Measurements from ENCODE around the gene IL5. TPM values are rescaled to one million over a fixed set of nuclear protein-coding genes. Genes with fewer than 3 reads are reported as not detected.

Gene IL5
- polyA plus RNA-seq (2013, experiment 1 of 2) = not detected
- not detected for polyA plus RNA-seq (2013, experiment 2 of 2)

DNA sequence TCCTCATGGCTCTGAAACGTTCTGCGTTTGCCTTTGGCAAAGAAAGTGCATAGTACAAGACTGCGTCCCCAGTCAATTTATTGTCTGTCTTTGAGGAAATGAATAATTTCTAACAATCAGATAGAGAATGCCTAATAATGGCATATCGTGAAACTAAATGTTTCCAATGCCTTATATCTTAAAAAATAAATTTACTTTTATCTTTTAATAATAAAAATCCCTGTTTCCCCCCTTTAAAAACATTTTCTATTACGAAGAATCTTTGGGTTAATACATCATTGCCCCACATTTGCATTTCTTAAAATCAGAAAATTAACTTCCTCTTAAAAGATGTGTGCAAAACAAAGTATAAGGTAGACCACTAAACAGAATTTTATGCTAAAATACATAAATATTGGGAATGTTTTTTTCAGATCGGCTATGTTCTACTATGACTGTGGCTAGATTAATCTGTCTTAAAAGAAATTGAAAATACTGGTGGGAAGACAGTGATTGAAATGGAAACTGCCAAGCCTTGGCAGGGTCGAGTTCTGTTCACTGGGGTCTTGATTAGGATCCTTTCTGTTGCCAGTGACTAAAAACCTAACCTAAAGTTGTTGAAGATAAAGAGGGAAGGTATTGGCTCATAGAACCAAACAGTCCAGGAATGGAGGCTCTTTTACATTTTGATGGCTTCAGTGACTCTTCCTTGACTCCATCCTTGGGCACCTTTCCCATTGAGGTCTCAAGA is at the start of gene IL5:
IL5 (minus strand) TSS at position 51 of the 730 bp plus-strand sequence; CDS start at position 7, 44 bp downstream.
- no peaks in the 10 kb centered on the region for H3K9me3 ChIP-seq (ENCODE audit: control insufficient read depth, low read length)
- H3K4me1 ChIP-seq (ENCODE audit: control insufficient read depth, insufficient read depth, low read depth, low read length) = no peaks in the 10 kb centered on the region
- H3K23ac ChIP-seq (ENCODE audit: low read length in 2 of 2) = no peak within 1 kb of the TSS
- no peak within 1 kb of the TSS for H4K91ac ChIP-seq (ENCODE audit: low read length)
- no peak within 1 kb of the TSS for H2AFZ ChIP-seq (ENCODE audit: low read depth, low read length)
- no peak within 1 kb of the TSS for H2BK5ac ChIP-seq (ENCODE audit: low read depth, low read length, poor library complexity, severe bottlenecking)
- H3K36me3 ChIP-seq (ENCODE audit: control insufficient read depth in 1 of 2, insufficient read depth in 2 of 2, low read depth in 1 of 2, low read length in 2 of 2) = no peaks in the 10 kb centered on the region
- H3K4me3 ChIP-seq (ENCODE audit: insufficient read depth in 1 of 2, low read depth in 1 of 2, low read length in 2 of 2) = no peak within 1 kb of the TSS
- no peak within 1 kb of the TSS for H4K8ac ChIP-seq (ENCODE audit: low read length)
- DNase-seq = no peak
- H3K18ac ChIP-seq (ENCODE audit: low read depth in 1 of 2, low read length in 2 of 2) = no peak within 1 kb of the TSS
- no peak within 1 kb of the TSS for H3K4ac ChIP-seq (ENCODE audit: low read depth in 1 of 2, low read length in 2 of 2)
- no peak within 1 kb of the TSS for H3K14ac ChIP-seq (ENCODE audit: low read length in 2 of 2)
- H3K27ac ChIP-seq (ENCODE audit: low read length, poor library complexity, severe bottlenecking) = no peak within 1 kb of the TSS
- no peak within 1 kb of the TSS for H2BK12ac ChIP-seq (ENCODE audit: low read length in 2 of 2)
- no peak within 1 kb of the TSS for H2BK15ac ChIP-seq (ENCODE audit: low read depth, poor library complexity, severe bottlenecking)
- no peak within 1 kb of the TSS for H2BK120ac ChIP-seq (ENCODE audit: low read depth, low read length)
- no peak within 1 kb of the TSS for H3K9ac ChIP-seq (ENCODE audit: low read length)
- H2AK5ac ChIP-seq (ENCODE audit: low read length, severe bottlenecking) = no peak within 1 kb of the TSS
- no peaks in the 10 kb centered on the region for H3K79me1 ChIP-seq (replicated peaks; ENCODE audit: low read length, poor library complexity, severe bottlenecking)
- H3K4me2 ChIP-seq (ENCODE audit: low read length, poor library complexity, severe bottlenecking) = no peak within 1 kb of the TSS
- 84% methylated on average over 4 of the region's 7 CpGs for WGBS
- no peaks in the 10 kb centered on the region for H3K27me3 ChIP-seq (ENCODE audit: control insufficient read depth in 1 of 2, insufficient read depth in 1 of 2, low read length in 2 of 2)

GRCh38 chr5:132592521-132592920 is 49.2 kb upstream of the IL5 start:
- Histone ChIP-seq H2AK5ac (ENCODE audit: low read length, severe bottlenecking) (no peak overlapping the region), H3K79me1 (replicated peaks; ENCODE audit: low read length, poor library complexity, severe bottlenecking) (peaks cover 10% of the 10 kb centered on the region), H3K4me2 (ENCODE audit: low read length, poor library complexity, severe bottlenecking) (no peak overlapping the region), H4K91ac (ENCODE audit: low read length) (no peak overlapping the region), H2BK15ac (ENCODE audit: low read depth, poor library complexity, severe bottlenecking) (no peak overlapping the region), H3K36me3 (ENCODE audit: control insufficient read depth in 1 of 2, insufficient read depth in 2 of 2, low read depth in 1 of 2, low read length in 2 of 2) (peaks cover 10 to 86% of the 10 kb centered on the region in 2 experiments), H3K23ac (ENCODE audit: low read length in 2 of 2) (no peak overlapping the region), H3K9ac (ENCODE audit: low read length) (no peak overlapping the region), H4K8ac (ENCODE audit: low read length) (no peak overlapping the region), H2AFZ (ENCODE audit: low read depth, low read length) (no peak overlapping the region), H3K4me1 (ENCODE audit: control insufficient read depth, insufficient read depth, low read depth, low read length) (no peaks in the 10 kb centered on the region), H2BK5ac (ENCODE audit: low read depth, low read length, poor library complexity, severe bottlenecking) (no peak overlapping the region), H3K27ac (ENCODE audit: low read length, poor library complexity, severe bottlenecking) (no peak overlapping the region), H3K14ac (ENCODE audit: low read length in 2 of 2) (no peak overlapping the region), H3K4ac (ENCODE audit: low read depth in 1 of 2, low read length in 2 of 2) (no peak overlapping the region), H3K9me3 (ENCODE audit: control insufficient read depth, low read length) (no peaks in the 10 kb centered on the region), H3K27me3 (ENCODE audit: control insufficient read depth in 1 of 2, insufficient read depth in 1 of 2, low read length in 2 of 2) (no peaks in the 10 kb centered on the region), H2BK120ac (ENCODE audit: low read depth, low read length) (no peak overlapping the region), H3K18ac (ENCODE audit: low read depth in 1 of 2, low read length in 2 of 2) (no peak overlapping the region), H2BK12ac (ENCODE audit: low read length in 2 of 2) (no peak overlapping the region), H3K4me3 (ENCODE audit: insufficient read depth in 1 of 2, low read depth in 1 of 2, low read length in 2 of 2) (no peak overlapping the region)
- DNase-seq = no peak
- WGBS = 100% methylated on average over 2 of the region's 2 CpGs

DNA sequence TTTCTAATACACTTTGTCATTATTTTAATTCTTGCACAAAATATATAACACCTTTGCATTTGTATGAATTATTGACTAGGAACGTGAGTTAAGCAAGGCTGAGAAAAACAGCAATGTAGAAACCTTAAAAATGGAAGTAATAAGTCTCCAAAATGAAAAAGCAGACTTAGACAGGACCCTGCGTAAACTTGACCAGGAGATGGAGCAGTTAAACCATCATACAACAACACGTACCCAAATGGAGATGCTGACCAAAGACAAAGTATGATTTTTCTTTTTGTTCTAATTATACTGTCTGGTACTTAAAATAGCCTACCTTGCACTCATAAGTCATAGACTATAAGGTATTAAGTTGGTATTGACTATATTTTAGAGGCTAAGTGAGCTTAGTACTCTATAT is 47.8 kb upstream of the IL5 start:
- Histone ChIP-seq H3K18ac (ENCODE audit: low read depth in 1 of 2, low read length in 2 of 2) (no peak overlapping the region), H3K23ac (ENCODE audit: low read length in 2 of 2) (no peak overlapping the region), H3K27me3 (ENCODE audit: control insufficient read depth in 1 of 2, insufficient read depth in 1 of 2, low read length in 2 of 2) (no peaks in the 10 kb centered on the region), H3K27ac (ENCODE audit: low read length, poor library complexity, severe bottlenecking) (no peak overlapping the region), H2AK5ac (ENCODE audit: low read length, severe bottlenecking) (no peak overlapping the region), H2BK12ac (ENCODE audit: low read length in 2 of 2) (no peak overlapping the region), H2BK120ac (ENCODE audit: low read depth, low read length) (no peak overlapping the region), H3K4ac (ENCODE audit: low read depth in 1 of 2, low read length in 2 of 2) (no peak overlapping the region), H2BK5ac (ENCODE audit: low read depth, low read length, poor library complexity, severe bottlenecking) (no peak overlapping the region), H2AFZ (ENCODE audit: low read depth, low read length) (no peak overlapping the region), H4K8ac (ENCODE audit: low read length) (no peak overlapping the region), H3K36me3 (ENCODE audit: control insufficient read depth in 1 of 2, insufficient read depth in 2 of 2, low read depth in 1 of 2, low read length in 2 of 2) (peaks cover 6 to 86% of the 10 kb centered on the region in 2 experiments), H3K4me1 (ENCODE audit: control insufficient read depth, insufficient read depth, low read depth, low read length) (no peaks in the 10 kb centered on the region), H3K79me1 (replicated peaks; ENCODE audit: low read length, poor library complexity, severe bottlenecking) (peaks cover 7% of the 10 kb centered on the region), H2BK15ac (ENCODE audit: low read depth, poor library complexity, severe bottlenecking) (no peak overlapping the region), H3K4me3 (ENCODE audit: insufficient read depth in 1 of 2, low read depth in 1 of 2, low read length in 2 of 2) (no peak overlapping the region), H4K91ac (ENCODE audit: low read length) (no peak overlapping the region), H3K9ac (ENCODE audit: low read length) (no peak overlapping the region), H3K4me2 (ENCODE audit: low read length, poor library complexity, severe bottlenecking) (no peak overlapping the region), H3K14ac (ENCODE audit: low read length in 2 of 2) (no peak overlapping the region), H3K9me3 (ENCODE audit: control insufficient read depth, low read length) (no peaks in the 10 kb centered on the region)
- 92% methylated on average over 2 of the region's 3 CpGs for WGBS
- peak; percentile 32 for DNase-seq

GRCh38 chr5:132589467-132589866 is 46.1 kb upstream of the IL5 start:
- DNase-seq = no peak
- peaks cover 3 to 86% of the 10 kb centered on the region in 2 experiments for H3K36me3 ChIP-seq (ENCODE audit: control insufficient read depth in 1 of 2, insufficient read depth in 2 of 2, low read depth in 1 of 2, low read length in 2 of 2)
- H3K4me3 ChIP-seq (ENCODE audit: insufficient read depth in 1 of 2, low read depth in 1 of 2, low read length in 2 of 2) = no peak overlapping the region
- no peak overlapping the region for H3K18ac ChIP-seq (ENCODE audit: low read depth in 1 of 2, low read length in 2 of 2)
- no peak overlapping the region for H3K14ac ChIP-seq (ENCODE audit: low read length in 2 of 2)
- no peaks in the 10 kb centered on the region for H3K27me3 ChIP-seq (ENCODE audit: control insufficient read depth in 1 of 2, insufficient read depth in 1 of 2, low read length in 2 of 2)
- no peak overlapping the region for H4K91ac ChIP-seq (ENCODE audit: low read length)
- H3K9ac ChIP-seq (ENCODE audit: low read length) = no peak overlapping the region
- H4K8ac ChIP-seq (ENCODE audit: low read length) = no peak overlapping the region
- no peak overlapping the region for H2AFZ ChIP-seq (ENCODE audit: low read depth, low read length)
- no peak overlapping the region for H2BK120ac ChIP-seq (ENCODE audit: low read depth, low read length)
- peaks cover 7% of the 10 kb centered on the region for H3K79me1 ChIP-seq (replicated peaks; ENCODE audit: low read length, poor library complexity, severe bottlenecking)
- H3K4me1 ChIP-seq (ENCODE audit: control insufficient read depth, insufficient read depth, low read depth, low read length) = no peaks in the 10 kb centered on the region
- no peak overlapping the region for H3K4ac ChIP-seq (ENCODE audit: low read depth in 1 of 2, low read length in 2 of 2)
- no peaks in the 10 kb centered on the region for H3K9me3 ChIP-seq (ENCODE audit: control insufficient read depth, low read length)
- no peak overlapping the region for H3K4me2 ChIP-seq (ENCODE audit: low read length, poor library complexity, severe bottlenecking)
- H2BK5ac ChIP-seq (ENCODE audit: low read depth, low read length, poor library complexity, severe bottlenecking) = no peak overlapping the region
- no peak overlapping the region for H2BK15ac ChIP-seq (ENCODE audit: low read depth, poor library complexity, severe bottlenecking)
- H3K27ac ChIP-seq (ENCODE audit: low read length, poor library complexity, severe bottlenecking) = no peak overlapping the region
- H3K23ac ChIP-seq (ENCODE audit: low read length in 2 of 2) = no peak overlapping the region
- H2BK12ac ChIP-seq (ENCODE audit: low read length in 2 of 2) = no peak overlapping the region
- no peak overlapping the region for H2AK5ac ChIP-seq (ENCODE audit: low read length, severe bottlenecking)
- WGBS = no CpG with 5 or more reads among the region's 1 CpG

Measured in mesenchymal stem cell (in vitro differentiated cells and primary cell).